GM19395 (cell line): Measurements from ENCODE around the gene MATN1.

ENCODE experiments used
- ATAC-seq: cut with Tn5 transposase; IDR thresholded peaks from one replicate; pipeline ENCODE4 v1.9.1; 2021; ENCODE audit warnings: mild to moderate bottlenecking, moderate library complexity; ENCODE audit not compliant: unreplicated experiment

Gene MATN1

GRCh38 chr1:30684881-30685795 is 38.2 kb downstream of the MATN1 start:
- ATAC-seq: no peak

GRCh38 chr1:30684259-30684658 is 39.1 kb downstream of the MATN1 start:
- no peak for ATAC-seq

GRCh38 chr1:30683699-30684098 is 39.7 kb downstream of the MATN1 start:
- ATAC-seq: no peak

- no peak for ATAC-seq
Measured at GRCh38 chr1:30682396-30683275, 40.7 kb downstream of the MATN1 start.

GRCh38 chr1:30681782-30682181 is 41.6 kb downstream of the MATN1 start:
- no peak for ATAC-seq

GRCh38 chr1:30680879-30681278 is 42.5 kb downstream of the MATN1 start:
- ATAC-seq: no peak

GRCh38 chr1:30680429-30680828 is 43.0 kb downstream of the MATN1 start:
- no peak for ATAC-seq

GRCh38 chr1:30679976-30680305 is 43.4 kb downstream of the MATN1 start:
- ATAC-seq: no peak

GRCh38 chr1:30679201-30679975 is 44.0 kb downstream of the MATN1 start:
- no peak for ATAC-seq

GRCh38 chr1:30678209-30678608 is 45.2 kb downstream of the MATN1 start:
- ATAC-seq: no peak

GRCh38 chr1:30677471-30677870 is 45.9 kb downstream of the MATN1 start:
- no peak for ATAC-seq

- ATAC-seq: no peak
Measured at GRCh38 chr1:30675761-30676160, 47.6 kb downstream of the MATN1 start.

GRCh38 chr1:30675289-30675688 is 48.1 kb downstream of the MATN1 start:
- ATAC-seq: no peak

GRCh38 chr1:30673395-30673794 is 50.0 kb downstream of the MATN1 start:
- ATAC-seq: no peak

- ATAC-seq: no peak
Measured at GRCh38 chr1:30672661-30673060, 50.7 kb downstream of the MATN1 start.

- ATAC-seq: no peak
Measured at GRCh38 chr1:30670240-30671060, 52.9 kb downstream of the MATN1 start.

- ATAC-seq: no peak
Measured at GRCh38 chr1:30668546-30669327, 54.6 kb downstream of the MATN1 start.

- ATAC-seq: no peak
Measured at GRCh38 chr1:30668024-30668423, 55.4 kb downstream of the MATN1 start.

GRCh38 chr1:30666756-30667273 is 56.6 kb downstream of the MATN1 start:
- ATAC-seq: no peak
